HepG2 (cell line): ENCODE results near the gene GAL3ST2. TPM values are rescaled to one million over a fixed set of nuclear protein-coding genes. Genes with fewer than 3 reads are reported as not detected.
A peak's percentile ranks its signal among the peaks of the same experiment; 100 is the strongest.

ENCODE experiments used
- ATF2 ChIP-seq: sonication (generic); formaldehyde crosslinking; IDR thresholded peaks from 2 replicates; pipeline ENCODE4 v1.4.0; 2020; ENCODE audit warnings: missing genetic modification reagents
- ELF3 ChIP-seq: IDR thresholded peaks from 2 replicates; pipeline ENCODE4 v1.6.1; 2016; ENCODE audit warnings: missing genetic modification reagents, missing compliant biosample characterization
- HDAC2 ChIP-seq: sonication (generic); formaldehyde crosslinking; IDR thresholded peaks from 2 replicates; pipeline ENCODE4 v1.4.0; 2020; ENCODE audit warnings: missing genetic modification reagents
- HNRNPLL ChIP-seq: fragments of 200-400 bp; formaldehyde crosslinking; IDR thresholded peaks from 2 replicates; pipeline ENCODE4 v1.6.1; 2017; ENCODE audit warnings: mild to moderate bottlenecking, low read depth, low read length; ENCODE audit not compliant: poor library complexity, severe bottlenecking
- MBNL3 ChIP-seq: fragments of 250-450 bp; sonication (Bioruptor Pico); conservative IDR thresholded peaks from 2 replicates; pipeline ENCODE4 v1.8.0; 2022; ENCODE audit warnings: mild to moderate bottlenecking, inconsistent platforms
- MZF1 ChIP-seq: sonication (generic); formaldehyde crosslinking; IDR thresholded peaks from 2 replicates; pipeline ENCODE4 v1.8.1; 2023; ENCODE audit warnings: mild to moderate bottlenecking, missing genetic modification reagents, borderline replicate concordance
- NCOA2 ChIP-seq: sonication (generic); formaldehyde crosslinking; IDR thresholded peaks from 2 replicates; pipeline ENCODE4 v1.8.0; 2022; ENCODE audit warnings: inconsistent platforms
- NFYB ChIP-seq: sonication (generic); formaldehyde crosslinking; IDR thresholded peaks from 2 replicates; pipeline ENCODE4 v1.4.0; 2020; ENCODE audit warnings: missing genetic modification reagents
- PRDM10 ChIP-seq: sonication (generic); formaldehyde crosslinking; IDR thresholded peaks from 2 replicates; pipeline ENCODE4 v1.4.0; 2020; ENCODE audit warnings: low read depth, missing genetic modification reagents
- SYNCRIP ChIP-seq: fragments of 200-400 bp; formaldehyde crosslinking; IDR thresholded peaks from 2 replicates; pipeline ENCODE4 v1.6.1; 2018; ENCODE audit warnings: mild to moderate bottlenecking, low read depth, low read length; ENCODE audit not compliant: insufficient read depth
- TAF1 ChIP-seq: sonication (generic); formaldehyde crosslinking; IDR thresholded peaks from 2 replicates; pipeline ENCODE4 v1.4.0; 2020; ENCODE audit warnings: missing genetic modification reagents
- TCF12 ChIP-seq, 2 experiments: fragments of 450-650 bp in 1 of 2; sonication (generic) in 1 of 2; formaldehyde crosslinking in 1 of 2; IDR thresholded peaks; 2 replicates each; pipeline versions ENCODE4 v1.6.1 to v1.8.0; 2017 to 2022; ENCODE audit warnings: antibody characterized with exemption in 1 of 2, mild to moderate bottlenecking in 1 of 2, missing genetic modification reagents in 1 of 2, moderate library complexity in 1 of 2
- THAP7 ChIP-seq: sonication (generic); formaldehyde crosslinking; IDR thresholded peaks from 2 replicates; pipeline ENCODE4 v1.8.1; 2023; ENCODE audit warnings: mild to moderate bottlenecking, missing genetic modification reagents
- TIGD3 ChIP-seq: sonication (generic); formaldehyde crosslinking; IDR thresholded peaks from 2 replicates; pipeline ENCODE4 v1.5.1; 2020; ENCODE audit warnings: mild to moderate bottlenecking, missing genetic modification reagents, borderline replicate concordance
- ZNF484 ChIP-seq: sonication (generic); formaldehyde crosslinking; IDR thresholded peaks from 2 replicates; pipeline ENCODE4 v1.5.1; 2020; ENCODE audit warnings: mild to moderate bottlenecking, low read depth, missing genetic modification reagents, borderline replicate concordance
- ZNF543 ChIP-seq: sonication (generic); formaldehyde crosslinking; IDR thresholded peaks from 2 replicates; pipeline ENCODE4 v1.4.0; 2020; ENCODE audit warnings: mild to moderate bottlenecking, missing genetic modification reagents
- ZNF607 ChIP-seq: sonication (generic); formaldehyde crosslinking; IDR thresholded peaks from 2 replicates; pipeline ENCODE4 v1.5.1; 2020; ENCODE audit warnings: missing genetic modification reagents, mild to moderate bottlenecking, borderline replicate concordance
- ZNF709 ChIP-seq: sonication (generic); formaldehyde crosslinking; IDR thresholded peaks from 2 replicates; pipeline ENCODE4 v1.5.0; 2020; ENCODE audit warnings: mild to moderate bottlenecking, missing genetic modification reagents
- ZNF713 ChIP-seq: sonication (generic); formaldehyde crosslinking; IDR thresholded peaks from 2 replicates; pipeline ENCODE4 v1.4.0; 2020; ENCODE audit warnings: mild to moderate bottlenecking, missing genetic modification reagents
- ZSCAN29 ChIP-seq: sonication (generic); formaldehyde crosslinking; conservative IDR thresholded peaks from 2 replicates; pipeline ENCODE4 v1.4.0; 2020; ENCODE audit warnings: mild to moderate bottlenecking, missing genetic modification reagents
- polyA plus RNA-seq, 8 experiments: library from polyadenylated mRNA; depleted of rRNA in 3 of 8; stranded (reverse) in 7 of 8; unstranded in 1 of 8; fragments of >200 nt; fragmentation: Illumina TruSeq in 4 of 8; extraction: Trizol in 4 of 8; gene quantifications; 2 replicates each; pipeline versions ENCODE4 v1.2.1 to v1.2.3, GENCODE V29; 2011 to 2016; ENCODE audit warnings: low read depth in 4 of 8, missing spikeins in 1 of 8, mixed read lengths in 1 of 8; ENCODE audit not compliant: insufficient read depth in 1 of 8
- total RNA-seq, 5 experiments: library from RNA; depleted of rRNA; stranded (reverse); fragments of >200 nt; fragmentation: Illumina TruSeq; extraction: Trizol; gene quantifications; 2 replicates each; pipeline ENCODE4 v1.2.3, GENCODE V29; 2016; ENCODE audit warnings: low read depth in 1 of 5
- TF ChIP-seq, protein P1 (sequence below): sonication (generic); formaldehyde crosslinking; IDR thresholded peaks from 2 replicates; pipeline ENCODE4 v1.5.0; 2020; ENCODE audit warnings: missing genetic modification reagents

The GAL3ST2 gene
- total and polyA plus RNA-seq, 2 of the 13 experiments (the other 11 are each of a cell fraction or from before 2014, with no cell fraction given): 0.17 to 0.20 TPM

DNA sequence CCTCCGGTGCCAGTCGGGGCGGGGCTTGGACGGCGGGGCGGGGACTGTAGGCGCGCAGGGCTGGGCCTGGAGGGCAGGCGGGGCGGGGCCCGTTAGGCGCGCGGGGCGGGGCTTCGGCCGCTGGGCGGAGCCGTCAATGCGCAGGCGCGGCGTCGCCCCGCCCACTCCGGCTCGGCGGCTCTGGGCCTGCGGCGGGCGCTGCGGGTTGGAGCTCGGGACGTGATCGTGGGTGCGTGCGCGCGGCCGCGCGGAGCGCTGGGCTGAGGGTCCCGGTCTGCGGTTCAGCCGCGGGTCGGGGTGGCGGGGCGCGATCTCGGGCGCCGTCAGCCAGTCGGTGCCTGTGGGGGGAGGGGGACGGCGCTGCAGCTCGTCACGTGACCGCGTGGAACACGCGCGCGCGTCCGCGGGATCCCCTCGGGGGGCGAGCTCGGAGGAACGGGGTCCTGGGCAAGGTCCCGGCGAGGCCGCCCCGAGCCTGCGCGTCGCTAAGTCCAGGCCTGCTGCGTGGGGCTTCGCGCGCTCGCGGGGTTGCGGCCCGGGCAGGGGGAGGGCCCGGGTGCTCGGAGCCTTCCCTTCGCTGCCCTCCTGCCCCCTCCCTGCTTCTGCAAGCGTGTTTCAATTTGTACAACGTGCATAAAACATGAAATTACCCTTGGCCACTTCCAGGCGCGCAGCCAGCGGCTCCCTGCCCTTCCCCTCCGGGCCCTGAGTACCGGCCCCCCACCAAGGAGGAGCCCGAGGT lies 42.0 kb upstream of the GAL3ST2 start, which contains the start of gene D2HGDH (continued):
- peak; percentile 64; the same call in 1 of the 2 replicates for TF ChIP-seq THAP7 (CRISPR knock-in tag)
- peak; percentile 58; the same call in 1 of the 2 replicates for TF ChIP-seq TAF1 (CRISPR knock-in tag)
- no peak; the same call in 1 of the 2 replicates for TF ChIP-seq ELF3 (CRISPR knock-in tag)
- no peak; the same call in 1 of the 2 replicates for TF ChIP-seq HDAC2
- TF ChIP-seq ZSCAN29 (CRISPR knock-in tag): no peak
- no peak for TF ChIP-seq ZNF484
- no peak for TF ChIP-seq TIGD3 (CRISPR knock-in tag)
- TF ChIP-seq, protein P1, sequence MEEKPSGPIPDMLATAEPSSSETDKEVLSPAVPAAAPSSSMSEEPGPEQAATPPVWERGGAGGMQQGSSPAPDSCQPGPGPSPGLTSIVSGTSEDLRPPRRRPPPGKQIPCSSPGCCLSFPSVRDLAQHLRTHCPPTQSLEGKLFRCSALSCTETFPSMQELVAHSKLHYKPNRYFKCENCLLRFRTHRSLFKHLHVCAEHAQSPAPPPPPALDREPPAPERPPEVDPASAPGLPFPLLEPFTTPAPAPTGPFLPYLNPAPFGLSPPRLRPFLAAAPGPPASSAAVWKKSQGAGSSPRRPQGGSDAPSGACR (CRISPR knock-in tag): no peak
- TF ChIP-seq SYNCRIP: no peak
- no peak for TF ChIP-seq PRDM10 (CRISPR knock-in tag)
- no peak for TF ChIP-seq MZF1 (CRISPR knock-in tag)
- no peak; the same call in 1 of the 2 replicates for TF ChIP-seq ATF2 (CRISPR knock-in tag)
- peak; percentile 46; the same call in 1 of the 2 replicates for TF ChIP-seq ZNF607
- no peak for TF ChIP-seq NCOA2 (CRISPR knock-in tag)
- TF ChIP-seq ZNF543 (CRISPR knock-in tag): no peak; the same call in 1 of the 2 replicates
- TF ChIP-seq ZNF713 (CRISPR knock-in tag): no peak
- TF ChIP-seq MBNL3 (CRISPR knock-in tag): no peak
- TF ChIP-seq HNRNPLL: peak; percentile 40
- no peak for TF ChIP-seq NFYB
- TF ChIP-seq TCF12 (IDR thresholded peaks at IDR 0.05): no peak
- TF ChIP-seq TCF12 (CRISPR knock-in tag; IDR thresholded peaks at IDR 0.05): peak; percentile 82
- TF ChIP-seq ZNF709 (CRISPR knock-in tag): peak; percentile 70; the same call in 1 of the 2 replicates
